HepG2 (cell line): ENCODE results near the gene SLC12A5. TPM values are rescaled to one million over a fixed set of nuclear protein-coding genes. Genes with fewer than 3 reads are reported as not detected.

ENCODE experiments used
- ATF3 ChIP-seq: sonication (generic); formaldehyde crosslinking; IDR thresholded peaks from 2 replicates; pipeline ENCODE4 v1.4.0; 2020; ENCODE audit warnings: missing genetic modification reagents
- DZIP1 ChIP-seq: sonication (generic); formaldehyde crosslinking; IDR thresholded peaks from 2 replicates; pipeline ENCODE4 v1.5.0; 2020; ENCODE audit warnings: mild to moderate bottlenecking, missing genetic modification reagents
- KLF6 ChIP-seq: IDR thresholded peaks from 2 replicates; pipeline ENCODE4 v1.8.0; 2016; ENCODE audit warnings: missing biosample characterization, missing genetic modification reagents
- NONO ChIP-seq, 2 experiments: fragments of 450-650 bp in 1 of 2; sonication (generic) in 1 of 2; formaldehyde crosslinking in 1 of 2; IDR thresholded peaks in 1 of 2; conservative IDR thresholded peaks in 1 of 2; 2 replicates each; pipeline versions ENCODE4 v1.6.1 to v1.8.0; 2017 to 2022; ENCODE audit warnings: mild to moderate bottlenecking in 1 of 2, missing genetic modification reagents in 1 of 2, moderate library complexity in 1 of 2
- PHF21A ChIP-seq: sonication (generic); formaldehyde crosslinking; IDR thresholded peaks from 2 replicates; pipeline ENCODE4 v1.5.0; 2020; ENCODE audit warnings: mild to moderate bottlenecking, missing genetic modification reagents
- RERE ChIP-seq: IDR thresholded peaks from 2 replicates; pipeline ENCODE4 v1.6.1; 2016; ENCODE audit warnings: low read depth, missing genetic modification reagents, missing compliant biosample characterization
- SALL2 ChIP-seq: sonication (generic); formaldehyde crosslinking; IDR thresholded peaks from 2 replicates; pipeline ENCODE4 v1.8.1; 2023; ENCODE audit warnings: mild to moderate bottlenecking, missing genetic modification reagents, inconsistent platforms
- SCMH1 ChIP-seq: sonication (generic); formaldehyde crosslinking; IDR thresholded peaks from 2 replicates; pipeline ENCODE4 v1.9.0; 2021; ENCODE audit warnings: missing genetic modification reagents, mild to moderate bottlenecking, borderline replicate concordance
- TARDBP ChIP-seq: sonication (generic); formaldehyde crosslinking; IDR thresholded peaks from 2 replicates; pipeline ENCODE4 v1.8.0; 2022; ENCODE audit warnings: mild to moderate bottlenecking, missing genetic modification reagents
- TRIM22 ChIP-seq: fragments of 450-650 bp; IDR thresholded peaks from 2 replicates; pipeline ENCODE4 v1.6.1; 2017
- ZBTB26 ChIP-seq: IDR thresholded peaks from 2 replicates; pipeline ENCODE4 v1.6.1; 2016; ENCODE audit warnings: missing compliant biosample characterization, missing genetic modification reagents, borderline replicate concordance
- polyA plus RNA-seq, 8 experiments: library from polyadenylated mRNA; depleted of rRNA in 3 of 8; stranded (reverse) in 7 of 8; unstranded in 1 of 8; fragments of >200 nt; fragmentation: Illumina TruSeq in 4 of 8; extraction: Trizol in 4 of 8; gene quantifications; 2 replicates each; pipeline versions ENCODE4 v1.2.1 to v1.2.3, GENCODE V29; 2011 to 2016; ENCODE audit warnings: low read depth in 4 of 8, missing spikeins in 1 of 8, mixed read lengths in 1 of 8; ENCODE audit not compliant: insufficient read depth in 1 of 8
- total RNA-seq, 5 experiments: library from RNA; depleted of rRNA; stranded (reverse); fragments of >200 nt; fragmentation: Illumina TruSeq; extraction: Trizol; gene quantifications; 2 replicates each; pipeline ENCODE4 v1.2.3, GENCODE V29; 2016; ENCODE audit warnings: low read depth in 1 of 5
- TF ChIP-seq, protein P1 (sequence below): sonication (generic); formaldehyde crosslinking; IDR thresholded peaks from 2 replicates; pipeline ENCODE4 v1.4.0; 2020; ENCODE audit warnings: low read depth, missing genetic modification reagents

The SLC12A5 gene
- total and polyA plus RNA-seq, 2 of the 13 experiments (the other 11 are each of a cell fraction or from before 2014, with no cell fraction given), result 4.3 to 5.4 TPM

GRCh38 chr20:46013829-46014516 is 15.0 kb upstream of the SLC12A5 start (continued):
- TF ChIP-seq DZIP1 (CRISPR knock-in tag) (no peak), RERE (CRISPR knock-in tag) (no peak), KLF6 (CRISPR knock-in tag) (0 out of 2 replicates have a peak, but pooled peaks have one; percentile 34), TARDBP (CRISPR knock-in tag) (0 out of 2 replicates have a peak, but pooled peaks have one; percentile 14), NONO (IDR thresholded peaks at IDR 0.05) (no peak), NONO (CRISPR knock-in tag; conservative IDR thresholded peaks at IDR 0.05) (peak; percentile 82), PHF21A (CRISPR knock-in tag) (peak; percentile 48; the same call in 1 of the 2 replicates), SCMH1 (CRISPR knock-in tag) (no peak), ATF3 (no peak), TRIM22 (no peak), ZBTB26 (no peak), SALL2 (CRISPR knock-in tag) (peak; percentile 84)
- TF ChIP-seq, protein P1, sequence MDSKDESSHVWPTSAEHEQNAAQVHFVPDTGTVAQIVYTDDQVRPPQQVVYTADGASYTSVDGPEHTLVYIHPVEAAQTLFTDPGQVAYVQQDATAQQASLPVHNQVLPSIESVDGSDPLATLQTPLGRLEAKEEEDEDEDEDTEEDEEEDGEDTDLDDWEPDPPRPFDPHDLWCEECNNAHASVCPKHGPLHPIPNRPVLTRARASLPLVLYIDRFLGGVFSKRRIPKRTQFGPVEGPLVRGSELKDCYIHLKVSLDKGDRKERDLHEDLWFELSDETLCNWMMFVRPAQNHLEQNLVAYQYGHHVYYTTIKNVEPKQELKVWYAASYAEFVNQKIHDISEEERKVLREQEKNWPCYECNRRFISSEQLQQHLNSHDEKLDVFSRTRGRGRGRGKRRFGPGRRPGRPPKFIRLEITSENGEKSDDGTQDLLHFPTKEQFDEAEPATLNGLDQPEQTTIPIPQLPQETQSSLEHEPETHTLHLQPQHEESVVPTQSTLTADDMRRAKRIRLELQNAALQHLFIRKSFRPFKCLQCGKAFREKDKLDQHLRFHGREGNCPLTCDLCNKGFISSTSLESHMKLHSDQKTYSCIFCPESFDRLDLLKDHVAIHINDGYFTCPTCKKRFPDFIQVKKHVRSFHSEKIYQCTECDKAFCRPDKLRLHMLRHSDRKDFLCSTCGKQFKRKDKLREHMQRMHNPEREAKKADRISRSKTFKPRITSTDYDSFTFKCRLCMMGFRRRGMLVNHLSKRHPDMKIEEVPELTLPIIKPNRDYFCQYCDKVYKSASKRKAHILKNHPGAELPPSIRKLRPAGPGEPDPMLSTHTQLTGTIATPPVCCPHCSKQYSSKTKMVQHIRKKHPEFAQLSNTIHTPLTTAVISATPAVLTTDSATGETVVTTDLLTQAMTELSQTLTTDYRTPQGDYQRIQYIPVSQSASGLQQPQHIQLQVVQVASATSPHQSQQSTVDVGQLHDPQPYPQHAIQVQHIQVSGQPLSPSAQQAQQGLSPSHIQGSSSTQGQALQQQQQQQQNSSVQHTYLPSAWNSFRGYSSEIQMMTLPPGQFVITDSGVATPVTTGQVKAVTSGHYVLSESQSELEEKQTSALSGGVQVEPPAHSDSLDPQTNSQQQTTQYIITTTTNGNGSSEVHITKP (CRISPR knock-in tag), result no peak
